ENCODE results near the gene DPYSL3.

DNA sequence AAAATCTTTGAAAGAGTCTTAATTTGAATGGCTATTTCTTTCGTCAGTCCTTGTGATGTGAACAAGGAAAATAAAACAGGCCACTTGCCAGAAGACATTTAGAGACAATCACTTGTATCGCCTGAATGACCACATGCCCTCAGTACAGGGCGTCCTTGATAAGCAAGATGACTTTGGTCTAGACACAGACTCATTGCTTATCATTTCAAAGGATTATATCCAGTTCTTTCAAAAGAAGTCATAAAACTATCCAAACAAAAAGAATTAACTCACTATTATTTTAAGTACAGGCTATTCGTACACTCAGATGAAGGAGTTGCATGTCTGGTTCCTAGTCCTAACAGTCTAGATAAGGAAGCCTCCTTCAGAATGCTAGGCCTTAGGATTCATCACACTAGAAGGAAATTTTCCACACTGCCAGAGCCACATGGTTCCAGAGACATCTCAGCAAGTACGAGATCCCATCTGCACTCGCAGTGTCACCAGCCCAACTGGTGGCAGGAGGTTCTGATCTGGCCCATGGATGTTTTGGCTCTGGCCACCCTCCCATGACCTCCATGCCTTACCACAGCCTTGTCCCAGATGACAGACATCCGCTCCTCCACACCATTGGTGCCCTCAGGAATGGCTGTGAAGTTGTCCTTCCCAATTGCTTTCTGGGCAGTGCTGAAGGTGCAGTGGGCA, 109.6 kb downstream of the DPYSL3 start:
- TF ChIP-seq POLR2AphosphoS5 (IDR thresholded peaks at IDR 0.05; ENCODE audit: borderline replicate concordance, low read depth, low read length) (no peak), EZH2 (IDR thresholded peaks at IDR 0.05) (no peak)

Measured in SK-N-MC (cell line).